Vagina (tissue), 2 donors: Measurements from ENCODE around the gene MAGEF1. TPM values are rescaled to one million over a fixed set of nuclear protein-coding genes. Genes with fewer than 3 reads are reported as not detected.

Source experiments
- DNase-seq, 2 donors: peaks; one replicate each; pipeline ENCODE4 v3.0.0-alpha.2; 2017; ENCODE audit errors: extremely low spot score in 2 of 2
- H3K27ac ChIP-seq: fragments of 200-600 bp; sonication (generic); one replicate; pipeline ENCODE4 v1.5.1; 2019
- H3K27me3 ChIP-seq: fragments of 200-600 bp; sonication (generic); one replicate; pipeline ENCODE4 v1.5.1; 2019
- H3K36me3 ChIP-seq, 2 donors: fragments of 200-600 bp; sonication (generic); one replicate each; pipeline ENCODE4 v1.5.1; 2017 to 2019
- H3K4me1 ChIP-seq: fragments of 200-600 bp; sonication (generic); one replicate; pipeline ENCODE4 v1.5.1; 2019
- H3K4me3 ChIP-seq, 2 donors: fragments of 200-600 bp; sonication (generic); 1 replicate in 1 of 2; 2 replicates in 1 of 2; pipeline ENCODE4 v1.5.1; 2016 to 2019
- H3K9me3 ChIP-seq: fragments of 200-600 bp; sonication (generic); one replicate; pipeline ENCODE4 v1.5.1; 2019
- CTCF ChIP-seq, 3 experiments: fragments of 450-650 bp in 2 of 3; fragments of 200-600 bp in 1 of 3; sonication (generic) in 1 of 3; IDR thresholded peaks; one replicate each; pipeline ENCODE4 v1.5.1; 2017 to 2019; ENCODE audit warnings: antibody characterized with exemption in 3 of 3, mild to moderate bottlenecking in 2 of 3, moderate library complexity in 2 of 3
- POLR2A ChIP-seq, 2 donors: fragments of 450-650 bp; IDR thresholded peaks; one replicate each; pipeline ENCODE4 v1.6.1; 2017; ENCODE audit warnings: antibody characterized with exemption in 2 of 2, mild to moderate bottlenecking in 2 of 2, moderate library complexity in 2 of 2
- POLR2AphosphoS5 ChIP-seq, 2 donors: sonication (generic); formaldehyde crosslinking; IDR thresholded peaks; one replicate each; pipeline ENCODE4 v1.9.0; 2017; ENCODE audit warnings: antibody characterized with exemption in 2 of 2, mild to moderate bottlenecking in 2 of 2, low read depth in 1 of 2; ENCODE audit not compliant: insufficient read depth in 1 of 2
- intact Hi-C: fragments of 100-400 bp; cut with DNase I; formaldehyde crosslinking; loops from one replicate; pipeline ENCODE4 v1.15.1; 2023
- total RNA-seq: library from RNA; depleted of rRNA; stranded (reverse); fragments of >200 nt; gene quantifications from one replicate; pipeline ENCODE4 v1.2.3, GENCODE V29; 2016

Gene MAGEF1
- total RNA-seq, 1 donor from 2014 or later = 25.5 TPM

- Histone ChIP-seq H3K27me3 (no peaks in the 10 kb centered on the region), H3K4me1 (no peaks in the 10 kb centered on the region), H3K36me3 (no peaks in the 10 kb centered on the region), H3K9me3 (no peaks in the 10 kb centered on the region), H3K4me3 (no peak overlapping the region), H3K27ac (peak overlapping the region; percentile 54)
- intact Hi-C loops = no loop called here
- TF ChIP-seq POLR2AphosphoS5 (IDR thresholded peaks at IDR 0.05; ENCODE audit: insufficient read depth in 1 of 2, low read depth in 1 of 2) (no peak), POLR2A (IDR thresholded peaks at IDR 0.05) (no peak), CTCF (IDR thresholded peaks at IDR 0.05) (no peak)
- no peak for DNase-seq
Measured at GRCh38 chr3:184672977-184673870, 38.6 kb downstream of the MAGEF1 start.

GRCh38 chr3:184672335-184672734 is 39.5 kb downstream of the MAGEF1 start:
- no peaks in the 10 kb centered on the region for H3K27me3 ChIP-seq
- no peaks in the 10 kb centered on the region for H3K9me3 ChIP-seq
- H3K4me1 ChIP-seq = no peaks in the 10 kb centered on the region
- no peaks in the 10 kb centered on the region for H3K36me3 ChIP-seq
- intact Hi-C loops = no loop called here
- no peak for DNase-seq
- H3K27ac ChIP-seq = peak overlapping the region; percentile 54
- no peak overlapping the region for H3K4me3 ChIP-seq
- TF ChIP-seq POLR2AphosphoS5 (IDR thresholded peaks at IDR 0.05; ENCODE audit: insufficient read depth in 1 of 2, low read depth in 1 of 2) (no peak), POLR2A (IDR thresholded peaks at IDR 0.05) (no peak), CTCF (IDR thresholded peaks at IDR 0.05) (no peak)

- TF ChIP-seq CTCF (IDR thresholded peaks at IDR 0.05) (no peak), POLR2AphosphoS5 (IDR thresholded peaks at IDR 0.05; ENCODE audit: insufficient read depth in 1 of 2, low read depth in 1 of 2) (no peak), POLR2A (IDR thresholded peaks at IDR 0.05) (no peak)
- Histone ChIP-seq H3K36me3 (no peaks in the 10 kb centered on the region), H3K4me1 (no peaks in the 10 kb centered on the region), H3K4me3 (no peak overlapping the region), H3K27me3 (no peaks in the 10 kb centered on the region), H3K27ac (no peak overlapping the region), H3K9me3 (no peaks in the 10 kb centered on the region)
- DNase-seq = no peak
- intact Hi-C loops = no loop called here
Measured at GRCh38 chr3:184670091-184670602, 41.7 kb downstream of the MAGEF1 start.

- no peak overlapping the region for H3K4me3 ChIP-seq
- DNase-seq = no peak
- H3K27ac ChIP-seq = no peak overlapping the region
- TF ChIP-seq POLR2AphosphoS5 (IDR thresholded peaks at IDR 0.05; ENCODE audit: insufficient read depth in 1 of 2, low read depth in 1 of 2) (no peak), CTCF (IDR thresholded peaks at IDR 0.05) (no peak), POLR2A (IDR thresholded peaks at IDR 0.05) (no peak)
- intact Hi-C loops = no loop called here
- H3K4me1 ChIP-seq = no peaks in the 10 kb centered on the region
- no peaks in the 10 kb centered on the region for H3K9me3 ChIP-seq
- no peaks in the 10 kb centered on the region for H3K36me3 ChIP-seq
- no peaks in the 10 kb centered on the region for H3K27me3 ChIP-seq
Measured at GRCh38 chr3:184669578-184669977, 42.3 kb downstream of the MAGEF1 start.

GRCh38 chr3:184666442-184666841 is 45.4 kb downstream of the MAGEF1 start:
- Histone ChIP-seq H3K4me1 (no peaks in the 10 kb centered on the region), H3K4me3 (no peak overlapping the region), H3K27ac (no peak overlapping the region), H3K9me3 (no peaks in the 10 kb centered on the region), H3K36me3 (no peaks in the 10 kb centered on the region), H3K27me3 (no peaks in the 10 kb centered on the region)
- no peak for DNase-seq
- intact Hi-C loops = no loop called here
- TF ChIP-seq POLR2A (IDR thresholded peaks at IDR 0.05) (no peak), POLR2AphosphoS5 (IDR thresholded peaks at IDR 0.05; ENCODE audit: insufficient read depth in 1 of 2, low read depth in 1 of 2) (no peak), CTCF (IDR thresholded peaks at IDR 0.05) (no peak)
